GM18907 (cell line): ENCODE results near the gene TRUB1.

ENCODE experiments used
- ATAC-seq: cut with Tn5 transposase; IDR thresholded peaks from one replicate; pipeline ENCODE4 v1.9.1; 2021; ENCODE audit warnings: mild to moderate bottlenecking, moderate library complexity; ENCODE audit not compliant: unreplicated experiment

The TRUB1 gene

GRCh38 chr10:115026056-115026745 lies 88.2 kb downstream of the TRUB1 start:
- ATAC-seq = no peak

GRCh38 chr10:115026746-115027140 lies 88.7 kb downstream of the TRUB1 start:
- no peak for ATAC-seq
